Measurements from ENCODE around the gene KCND3. TPM values are rescaled to one million over a fixed set of nuclear protein-coding genes. Genes with fewer than 3 reads are reported as not detected.

KCND3 gene
- total and polyA plus RNA-seq, 8 donors, result 2.5 to 18.6 (median 6.9) TPM

DNA sequence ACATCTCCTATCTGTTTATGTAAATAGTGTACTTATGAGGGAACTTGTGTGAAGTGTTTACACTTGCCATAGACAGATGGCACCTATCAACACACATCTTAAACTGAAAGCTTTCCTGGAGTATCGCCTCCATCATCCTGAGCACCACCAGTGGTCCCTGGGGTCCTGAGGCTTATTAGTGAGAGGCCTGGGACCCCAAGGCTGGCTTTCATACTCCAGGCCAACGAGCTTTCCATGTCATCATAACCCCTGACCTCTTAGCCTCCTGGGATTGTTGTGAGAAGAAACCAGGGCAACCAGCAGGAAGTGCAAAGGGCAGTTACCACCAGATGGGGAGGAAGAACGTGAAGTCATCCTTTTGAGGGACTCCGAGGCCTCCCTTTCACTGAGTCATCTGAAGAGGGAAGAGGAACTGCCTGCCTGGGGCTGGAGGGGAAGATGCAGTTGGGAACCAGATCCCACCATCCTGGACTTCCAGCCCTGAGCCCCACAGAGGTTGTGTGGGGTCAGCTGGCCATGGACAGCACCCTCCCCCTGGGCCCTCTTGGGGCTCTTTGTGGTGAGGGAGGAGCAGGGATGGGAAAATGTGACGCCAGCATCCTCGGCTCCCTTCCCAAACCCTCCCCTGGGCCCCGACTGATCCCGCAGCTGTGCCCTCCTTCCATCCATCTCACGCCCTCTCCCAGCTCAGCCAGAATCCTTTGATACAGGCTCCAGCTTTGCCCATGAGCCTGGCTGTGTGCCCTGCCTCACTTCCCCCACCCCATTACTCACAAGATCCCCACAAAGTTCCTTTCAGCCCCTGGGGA lies 256.1 kb downstream of the KCND3 start:
- intact Hi-C loops (cut with DNase I), result no loop called here
- DNase-seq (peak in 1 of 6 donors; percentile 38), FAIRE-seq (no peak), ATAC-seq (peak in 3 of 4 donors; percentile 37 to 71 (median 66))
- Histone ChIP-seq H3K9me3 (no peaks in the 10 kb centered on the region), H3K27me3 (no peaks in the 10 kb centered on the region), H3K4me3 (no peak overlapping the region), H3K27ac (peak overlapping the region in 1 of 4 donors; percentile 37), H3K4me1 (no peaks in the 10 kb centered on the region), H3K36me3 (no peaks in the 10 kb centered on the region)
- WGBS, 2 donors, result 67 to 73% methylated on average over 9 of the region's 9 CpGs
- TF ChIP-seq, protein P1, sequence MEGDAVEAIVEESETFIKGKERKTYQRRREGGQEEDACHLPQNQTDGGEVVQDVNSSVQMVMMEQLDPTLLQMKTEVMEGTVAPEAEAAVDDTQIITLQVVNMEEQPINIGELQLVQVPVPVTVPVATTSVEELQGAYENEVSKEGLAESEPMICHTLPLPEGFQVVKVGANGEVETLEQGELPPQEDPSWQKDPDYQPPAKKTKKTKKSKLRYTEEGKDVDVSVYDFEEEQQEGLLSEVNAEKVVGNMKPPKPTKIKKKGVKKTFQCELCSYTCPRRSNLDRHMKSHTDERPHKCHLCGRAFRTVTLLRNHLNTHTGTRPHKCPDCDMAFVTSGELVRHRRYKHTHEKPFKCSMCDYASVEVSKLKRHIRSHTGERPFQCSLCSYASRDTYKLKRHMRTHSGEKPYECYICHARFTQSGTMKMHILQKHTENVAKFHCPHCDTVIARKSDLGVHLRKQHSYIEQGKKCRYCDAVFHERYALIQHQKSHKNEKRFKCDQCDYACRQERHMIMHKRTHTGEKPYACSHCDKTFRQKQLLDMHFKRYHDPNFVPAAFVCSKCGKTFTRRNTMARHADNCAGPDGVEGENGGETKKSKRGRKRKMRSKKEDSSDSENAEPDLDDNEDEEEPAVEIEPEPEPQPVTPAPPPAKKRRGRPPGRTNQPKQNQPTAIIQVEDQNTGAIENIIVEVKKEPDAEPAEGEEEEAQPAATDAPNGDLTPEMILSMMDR (IDR thresholded peaks at IDR 0.05), result no peak

DNA sequence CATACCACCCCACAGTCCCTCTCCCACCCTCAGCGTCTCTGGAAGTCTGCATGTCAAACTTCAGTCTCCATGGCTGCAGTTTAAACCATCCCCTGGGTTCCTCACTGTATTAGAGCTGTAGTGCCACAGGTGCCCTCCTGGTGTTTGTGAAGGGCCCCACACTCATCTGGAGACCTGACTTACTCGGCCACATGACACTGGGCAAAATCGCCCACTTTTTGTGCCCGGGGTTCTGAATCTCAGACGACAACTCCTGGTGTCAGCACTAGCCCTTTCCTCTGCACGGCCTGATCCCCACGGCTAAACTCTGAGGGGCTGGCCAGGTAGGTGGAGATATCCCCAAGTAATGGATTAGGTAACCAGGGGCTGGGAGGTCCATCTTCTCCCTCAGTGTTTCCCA lies 256.8 kb downstream of the KCND3 start:
- no peak overlapping the region for H3K4me3 ChIP-seq
- H3K9me3 ChIP-seq, result no peaks in the 10 kb centered on the region
- peak in 1 of 6 donors; percentile 5 for DNase-seq
- H3K27me3 ChIP-seq, result no peaks in the 10 kb centered on the region
- intact Hi-C loops (cut with DNase I), result no loop called here
- no peak for FAIRE-seq
- no peak overlapping the region for H3K27ac ChIP-seq
- H3K36me3 ChIP-seq, result no peaks in the 10 kb centered on the region
- no peak for ATAC-seq
- TF ChIP-seq, protein P1 (IDR thresholded peaks at IDR 0.05), result no peak
- 81 to 84% methylated on average over 7 of the region's 7 CpGs for WGBS, 2 donors
- no peaks in the 10 kb centered on the region for H3K4me1 ChIP-seq

DNA sequence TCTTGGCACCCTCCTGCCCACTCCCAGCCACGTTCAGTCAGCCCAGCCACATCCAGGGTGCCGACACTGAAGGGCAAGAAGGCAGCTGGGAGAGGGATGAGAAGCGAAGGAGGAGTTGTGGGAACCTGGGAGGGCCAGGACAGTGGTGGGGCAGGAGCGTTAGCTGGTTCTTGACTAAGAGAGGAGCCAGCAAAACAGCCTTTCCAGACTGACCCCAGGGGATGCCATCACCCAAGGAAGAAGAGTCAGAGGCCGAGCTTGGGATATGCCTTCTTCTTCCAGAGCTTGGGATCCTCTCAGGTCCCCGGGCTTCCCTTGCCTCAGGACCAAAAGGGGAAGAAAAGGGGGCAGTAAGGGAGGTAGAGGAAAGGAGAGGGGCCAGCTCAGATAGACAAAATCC lies 257.5 kb downstream of the KCND3 start:
- 73 to 85% methylated on average over 6 of the region's 6 CpGs for WGBS, 2 donors

DNA sequence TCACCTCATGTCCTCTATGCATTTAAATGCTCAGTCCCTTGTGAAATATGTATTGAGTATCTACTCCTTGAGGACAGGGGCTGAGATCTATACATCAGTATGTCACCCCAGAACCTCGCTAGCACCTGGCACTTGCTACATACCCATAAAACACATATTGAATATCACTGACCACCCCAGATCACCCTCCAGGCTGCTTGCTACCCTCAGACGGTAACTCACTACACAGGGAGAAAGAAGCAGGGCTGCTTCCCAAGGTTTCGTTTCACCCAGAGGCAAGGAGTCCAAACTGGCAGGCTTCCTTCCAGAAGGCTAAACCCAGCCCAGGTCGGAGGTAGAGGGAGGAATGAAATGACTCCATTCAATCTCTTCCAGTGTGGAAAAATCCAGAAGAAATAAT lies 258.8 kb downstream of the KCND3 start:
- no peak for DNase-seq
- Histone ChIP-seq H3K9me3 (no peaks in the 10 kb centered on the region), H3K4me3 (no peak overlapping the region), H3K27me3 (no peaks in the 10 kb centered on the region), H3K36me3 (no peaks in the 10 kb centered on the region), H3K27ac (no peak overlapping the region), H3K4me1 (no peaks in the 10 kb centered on the region)
- TF ChIP-seq, protein P1 (IDR thresholded peaks at IDR 0.05), result no peak
- ATAC-seq, result no peak
- intact Hi-C loops (cut with DNase I), result no loop called here
- 79 to 88% methylated on average over 4 of the region's 4 CpGs for WGBS, 2 donors
- FAIRE-seq, result no peak

More for the DNA sequence above, 257.5 kb downstream of the KCND3 start:
- ATAC-seq (no peak), DNase-seq (no peak), FAIRE-seq (no peak)
- Histone ChIP-seq H3K9me3 (no peaks in the 10 kb centered on the region), H3K4me3 (no peak overlapping the region), H3K36me3 (no peaks in the 10 kb centered on the region), H3K4me1 (no peaks in the 10 kb centered on the region), H3K27me3 (no peaks in the 10 kb centered on the region), H3K27ac (no peak overlapping the region)
- intact Hi-C loops (cut with DNase I), result no loop called here
- TF ChIP-seq, protein P1 (IDR thresholded peaks at IDR 0.05), result no peak

Data from pancreas (tissue), 10 donors.